MM.1S (cell line): ENCODE results near the gene TPCN1.

Experiments
- DNase-seq: peaks from one replicate; pipeline ENCODE4 v3.0.0-alpha.2; 2015
- H2AFZ ChIP-seq: fragments of 300-600 bp; sonication (generic); 2 replicates; pipeline ENCODE4 v1.6.0; 2016; ENCODE audit warnings: antibody characterized with exemption, low read length
- H3F3A ChIP-seq: fragments of 300-600 bp; sonication (generic); 2 replicates; pipeline ENCODE4 v1.6.1; 2016; ENCODE audit warnings: mild to moderate bottlenecking, antibody characterized with exemption, low read length, moderate library complexity, mixed read lengths; ENCODE audit not compliant: insufficient read depth
- H3K27ac ChIP-seq: fragments of 300-600 bp; sonication (generic); 2 replicates; pipeline ENCODE4 v1.5.1; 2016; ENCODE audit warnings: mild to moderate bottlenecking, low read length
- H3K27me3 ChIP-seq: fragments of 300-600 bp; sonication (generic); replicated peaks from 2 replicates; pipeline ENCODE4 v1.6.0; 2016; ENCODE audit warnings: low read length; ENCODE audit not compliant: insufficient read depth
- H3K36me3 ChIP-seq: fragments of 300-600 bp; sonication (generic); replicated peaks from 2 replicates; pipeline ENCODE4 v1.6.1; 2016; ENCODE audit warnings: mild to moderate bottlenecking, low read length, mixed read lengths; ENCODE audit not compliant: insufficient read depth
- H3K4me1 ChIP-seq: fragments of 300-600 bp; sonication (generic); 2 replicates; pipeline ENCODE4 v1.6.1; 2016; ENCODE audit warnings: low read length, mixed read lengths
- H3K4me2 ChIP-seq: fragments of 300-600 bp; sonication (generic); 2 replicates; pipeline ENCODE4 v1.6.0; 2016; ENCODE audit warnings: low read depth, low read length
- H3K4me3 ChIP-seq: fragments of 300-600 bp; sonication (generic); 2 replicates; pipeline ENCODE4 v1.5.1; 2016; ENCODE audit warnings: low read length, mixed read lengths
- H3K79me2 ChIP-seq: fragments of 300-600 bp; sonication (generic); 2 replicates; pipeline ENCODE4 v1.6.1; 2016; ENCODE audit warnings: mixed run types, low read length, mixed read lengths
- H3K9ac ChIP-seq: fragments of 300-600 bp; sonication (generic); 2 replicates; pipeline ENCODE4 v1.6.1; 2016; ENCODE audit warnings: low read length, mixed read lengths
- H3K9me2 ChIP-seq: fragments of 300-600 bp; sonication (generic); replicated peaks from 2 replicates; pipeline ENCODE4 v1.6.1; 2016; ENCODE audit warnings: mild to moderate bottlenecking, low read length, mixed read lengths; ENCODE audit not compliant: insufficient read depth
- H3K9me3 ChIP-seq: fragments of 300-600 bp; sonication (generic); replicated peaks from 2 replicates; pipeline ENCODE4 v1.6.1; 2016; ENCODE audit warnings: mild to moderate bottlenecking, low read length, mixed read lengths; ENCODE audit not compliant: insufficient read depth
- H4K20me1 ChIP-seq: fragments of 300-600 bp; sonication (generic); 2 replicates; pipeline ENCODE4 v1.6.1; 2016; ENCODE audit warnings: mild to moderate bottlenecking, low read length, moderate library complexity, mixed read lengths; ENCODE audit not compliant: insufficient read depth
- EZH2 ChIP-seq: fragments of 300-600 bp; sonication (generic); optimal IDR thresholded peaks from 2 replicates; pipeline ENCODE3; 2017; ENCODE audit warnings: low read depth, mild to moderate bottlenecking, antibody characterized with exemption, low read length, mixed read lengths
- EZH2phosphoT487 ChIP-seq: fragments of 300-600 bp; sonication (generic); IDR thresholded peaks from 2 replicates; pipeline ENCODE4 v1.6.1; 2018; ENCODE audit warnings: antibody characterized with exemption, low read length
- TF ChIP-seq, protein P1 (sequence below): fragments of 300-600 bp; sonication (generic); IDR thresholded peaks from 2 replicates; pipeline ENCODE4 v1.5.1; 2016; ENCODE audit warnings: antibody characterized with exemption, low read length, mixed read lengths

TPCN1 gene

DNA sequence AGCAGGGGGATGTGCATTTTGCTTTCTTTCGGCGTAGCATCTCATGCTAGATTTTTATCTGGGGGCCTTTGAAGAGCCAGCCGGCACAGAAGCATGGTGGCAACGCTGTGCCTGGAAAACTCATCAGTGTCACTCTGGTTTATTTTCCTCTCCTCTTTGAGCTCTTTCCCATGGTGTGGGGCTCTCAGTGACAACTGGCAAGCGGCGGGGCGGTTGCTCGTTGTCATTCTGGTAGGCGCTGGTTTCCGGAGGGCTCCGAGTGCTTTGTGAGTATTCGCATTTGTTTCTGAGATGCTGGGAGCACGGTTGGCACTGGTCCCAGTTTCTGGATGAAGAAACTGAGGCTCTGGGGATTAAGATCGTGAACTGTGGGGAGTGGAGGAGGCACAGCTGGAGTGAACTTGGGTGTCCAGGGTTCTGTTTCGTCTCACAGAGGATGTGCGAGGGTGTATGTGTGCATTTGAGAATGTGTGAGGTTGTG, 23.3 kb downstream of the TPCN1 start:
- Histone ChIP-seq H3K4me1 (no peaks in the 10 kb centered on the region), H3K9ac (no peak overlapping the region), H3K4me3 (no peak overlapping the region), H3K27ac (no peak overlapping the region), H3K36me3 (no peaks in the 10 kb centered on the region), H3K27me3 (no peaks in the 10 kb centered on the region), H4K20me1 (no peaks in the 10 kb centered on the region), H3K9me3 (no peaks in the 10 kb centered on the region), H2AFZ (no peak overlapping the region), H3F3A (no peaks in the 10 kb centered on the region), H3K4me2 (no peak overlapping the region), H3K9me2 (no peaks in the 10 kb centered on the region), H3K79me2 (no peaks in the 10 kb centered on the region)
- DNase-seq, result no peak
- TF ChIP-seq EZH2phosphoT487, result no peak
- TF ChIP-seq, protein P1, sequence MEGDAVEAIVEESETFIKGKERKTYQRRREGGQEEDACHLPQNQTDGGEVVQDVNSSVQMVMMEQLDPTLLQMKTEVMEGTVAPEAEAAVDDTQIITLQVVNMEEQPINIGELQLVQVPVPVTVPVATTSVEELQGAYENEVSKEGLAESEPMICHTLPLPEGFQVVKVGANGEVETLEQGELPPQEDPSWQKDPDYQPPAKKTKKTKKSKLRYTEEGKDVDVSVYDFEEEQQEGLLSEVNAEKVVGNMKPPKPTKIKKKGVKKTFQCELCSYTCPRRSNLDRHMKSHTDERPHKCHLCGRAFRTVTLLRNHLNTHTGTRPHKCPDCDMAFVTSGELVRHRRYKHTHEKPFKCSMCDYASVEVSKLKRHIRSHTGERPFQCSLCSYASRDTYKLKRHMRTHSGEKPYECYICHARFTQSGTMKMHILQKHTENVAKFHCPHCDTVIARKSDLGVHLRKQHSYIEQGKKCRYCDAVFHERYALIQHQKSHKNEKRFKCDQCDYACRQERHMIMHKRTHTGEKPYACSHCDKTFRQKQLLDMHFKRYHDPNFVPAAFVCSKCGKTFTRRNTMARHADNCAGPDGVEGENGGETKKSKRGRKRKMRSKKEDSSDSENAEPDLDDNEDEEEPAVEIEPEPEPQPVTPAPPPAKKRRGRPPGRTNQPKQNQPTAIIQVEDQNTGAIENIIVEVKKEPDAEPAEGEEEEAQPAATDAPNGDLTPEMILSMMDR, result no peak
- no peak for TF ChIP-seq EZH2

DNA sequence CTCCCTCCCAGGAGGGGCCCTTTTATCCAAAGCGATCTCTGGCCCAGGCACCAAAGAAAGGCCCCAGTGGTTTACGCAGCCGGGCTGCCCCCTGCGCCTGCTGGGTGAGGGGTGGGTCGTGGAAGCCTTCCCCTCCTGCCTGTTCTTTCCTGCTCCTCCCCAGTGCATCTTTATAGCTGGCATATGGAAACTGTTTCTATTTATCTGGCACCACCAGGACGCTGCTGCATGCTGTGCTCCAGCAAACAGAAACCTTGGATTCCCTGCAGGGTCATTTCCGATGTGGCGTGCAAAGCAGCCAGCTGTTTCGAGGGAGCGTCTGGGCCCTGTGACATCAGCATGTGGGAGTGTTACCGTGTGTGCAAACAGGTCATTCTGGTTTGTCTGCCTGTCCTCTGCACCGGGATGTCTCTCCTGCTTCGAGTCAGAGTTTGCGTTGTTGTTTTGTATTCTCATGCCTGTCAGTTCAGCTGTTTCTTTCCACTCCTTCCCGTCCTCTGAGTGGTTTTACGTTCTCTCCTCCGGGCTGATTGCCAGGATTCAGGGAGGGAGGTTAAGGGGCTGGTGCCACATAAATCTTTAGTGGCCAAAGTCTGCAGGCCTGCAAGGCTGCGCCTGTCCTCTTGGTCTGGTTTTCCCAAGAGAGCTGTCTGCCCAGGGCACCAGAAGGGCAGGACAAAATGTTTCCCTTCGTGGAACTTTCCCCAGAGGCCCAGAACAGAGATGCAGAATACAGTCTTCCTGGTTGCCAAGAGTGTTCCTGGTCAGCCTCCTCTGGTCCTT, 24.6 kb downstream of the TPCN1 start:
- no peak for DNase-seq
- no peaks in the 10 kb centered on the region for H3K79me2 ChIP-seq
- no peak overlapping the region for H3K4me2 ChIP-seq
- no peaks in the 10 kb centered on the region for H3K27me3 ChIP-seq
- no peak overlapping the region for H3K27ac ChIP-seq
- no peaks in the 10 kb centered on the region for H3K4me1 ChIP-seq
- no peak overlapping the region for H2AFZ ChIP-seq
- no peaks in the 10 kb centered on the region for H3F3A ChIP-seq
- H3K9ac ChIP-seq, result no peak overlapping the region
- TF ChIP-seq EZH2phosphoT487 (no peak), EZH2 (no peak)
- TF ChIP-seq, protein P1, result no peak
- H3K9me2 ChIP-seq, result no peaks in the 10 kb centered on the region
- H3K36me3 ChIP-seq, result no peaks in the 10 kb centered on the region
- H3K9me3 ChIP-seq, result no peaks in the 10 kb centered on the region
- no peaks in the 10 kb centered on the region for H4K20me1 ChIP-seq
- no peak overlapping the region for H3K4me3 ChIP-seq

GRCh38 chr12:113246478-113247122, 25.3 kb downstream of the TPCN1 start:
- Histone ChIP-seq H3K9me3 (no peaks in the 10 kb centered on the region), H3K27me3 (no peaks in the 10 kb centered on the region), H3K4me1 (no peaks in the 10 kb centered on the region), H3K9me2 (no peaks in the 10 kb centered on the region), H3K4me2 (no peak overlapping the region), H3K36me3 (no peaks in the 10 kb centered on the region), H3K27ac (no peak overlapping the region), H4K20me1 (no peaks in the 10 kb centered on the region), H3K79me2 (no peaks in the 10 kb centered on the region), H3K9ac (no peak overlapping the region), H3F3A (no peaks in the 10 kb centered on the region), H3K4me3 (no peak overlapping the region), H2AFZ (no peak overlapping the region)
- no peak for TF ChIP-seq EZH2phosphoT487
- TF ChIP-seq, protein P1, result no peak
- no peak for TF ChIP-seq EZH2
- no peak for DNase-seq
